Loucy (cell line): ENCODE data around the gene CRABP1.

Experiments used
- H2AFZ ChIP-seq: fragments of 200-600 bp; sonication (generic); 2 replicates; pipeline ENCODE4 v1.6.0; 2016; ENCODE audit warnings: antibody characterized with exemption, mild to moderate bottlenecking, low read length, moderate library complexity
- H3F3A ChIP-seq: fragments of 200-600 bp; 2 replicates; pipeline ENCODE4 v1.6.0; 2016; ENCODE audit warnings: antibody characterized with exemption, low read depth, mild to moderate bottlenecking
- H3K27me3 ChIP-seq: fragments of 200-600 bp; sonication (generic); 2 replicates; pipeline ENCODE4 v1.6.1; 2014; ENCODE audit warnings: low read length, mild to moderate bottlenecking; ENCODE audit not compliant: insufficient read depth, poor library complexity, severe bottlenecking
- H3K36me3 ChIP-seq: fragments of 200-600 bp; sonication (generic); 2 replicates; pipeline ENCODE4 v1.6.1; 2016; ENCODE audit warnings: low read length; ENCODE audit not compliant: insufficient read depth
- H3K4me1 ChIP-seq: fragments of 200-600 bp; sonication (generic); 2 replicates; pipeline ENCODE4 v1.5.1; 2014; ENCODE audit warnings: low read length, mild to moderate bottlenecking; ENCODE audit not compliant: insufficient read depth, poor library complexity, severe bottlenecking
- H3K4me2 ChIP-seq: fragments of 200-600 bp; sonication (generic); 2 replicates; pipeline ENCODE4 v1.6.0; 2014; ENCODE audit warnings: antibody characterized with exemption, low read length, low read depth, mild to moderate bottlenecking; ENCODE audit not compliant: poor library complexity, severe bottlenecking
- H3K4me3 ChIP-seq: fragments of 200-600 bp; sonication (generic); 2 replicates; pipeline ENCODE4 v1.5.1; 2014; ENCODE audit warnings: low read length, mild to moderate bottlenecking, mixed read lengths; ENCODE audit not compliant: poor library complexity, severe bottlenecking
- H3K79me2 ChIP-seq: fragments of 200-600 bp; sonication (generic); 2 replicates; pipeline ENCODE4 v1.6.1; 2014; ENCODE audit warnings: low read length; ENCODE audit not compliant: insufficient read depth
- H3K9ac ChIP-seq: fragments of 200-600 bp; sonication (generic); 2 replicates; pipeline ENCODE4 v1.6.0; 2014; ENCODE audit warnings: mild to moderate bottlenecking, low read depth, low read length, moderate library complexity; ENCODE audit not compliant: poor library complexity, severe bottlenecking
- H3K9me2 ChIP-seq: fragments of 200-600 bp; sonication (generic); replicated peaks from 2 replicates; pipeline ENCODE4 v1.6.1; 2016; ENCODE audit warnings: low read depth, low read length, mixed read lengths
- H3K9me3 ChIP-seq: fragments of 200-600 bp; sonication (generic); 2 replicates; pipeline ENCODE4 v1.6.1; 2014; ENCODE audit warnings: mild to moderate bottlenecking, antibody characterized with exemption, low read length, low read depth; ENCODE audit not compliant: insufficient read depth
- H4K20me1 ChIP-seq: fragments of 200-600 bp; sonication (generic); 2 replicates; pipeline ENCODE4 v1.6.0; 2014; ENCODE audit warnings: antibody characterized with exemption, low read length, mild to moderate bottlenecking; ENCODE audit not compliant: insufficient read depth, poor library complexity, severe bottlenecking
- EZH2phosphoT487 ChIP-seq: fragments of 200-600 bp; IDR thresholded peaks from 2 replicates; pipeline ENCODE4 v1.6.1; 2018; ENCODE audit warnings: antibody characterized with exemption, mild to moderate bottlenecking, moderate library complexity, borderline replicate concordance
- TF ChIP-seq, protein P1 (sequence below): fragments of 200-600 bp; sonication (generic); conservative IDR thresholded peaks from 2 replicates; pipeline ENCODE4 v1.5.1; 2014; ENCODE audit warnings: mild to moderate bottlenecking, antibody characterized with exemption, low read length

CRABP1 gene

GRCh38 chr15:78340231-78341056 lies at the start of gene CRABP1:
Gene CRABP1, plus strand, starts transcription at chr15:78340353. Its CDS starts 76 bp downstream, at chr15:78340429.
- Histone ChIP-seq H3K79me2 (no peaks in the 10 kb centered on the region), H3K9me3 (no peaks in the 10 kb centered on the region), H4K20me1 (no peaks in the 10 kb centered on the region), H3K9me2 (no peaks in the 10 kb centered on the region), H2AFZ (no peak within 1 kb of the TSS), H3K4me3 (no peak within 1 kb of the TSS), H3K9ac (no peak within 1 kb of the TSS), H3K36me3 (no peaks in the 10 kb centered on the region), H3K4me1 (no peaks in the 10 kb centered on the region), H3F3A (no peaks in the 10 kb centered on the region), H3K27me3 (no peaks in the 10 kb centered on the region), H3K4me2 (no peak within 1 kb of the TSS)
- TF ChIP-seq, protein P1, sequence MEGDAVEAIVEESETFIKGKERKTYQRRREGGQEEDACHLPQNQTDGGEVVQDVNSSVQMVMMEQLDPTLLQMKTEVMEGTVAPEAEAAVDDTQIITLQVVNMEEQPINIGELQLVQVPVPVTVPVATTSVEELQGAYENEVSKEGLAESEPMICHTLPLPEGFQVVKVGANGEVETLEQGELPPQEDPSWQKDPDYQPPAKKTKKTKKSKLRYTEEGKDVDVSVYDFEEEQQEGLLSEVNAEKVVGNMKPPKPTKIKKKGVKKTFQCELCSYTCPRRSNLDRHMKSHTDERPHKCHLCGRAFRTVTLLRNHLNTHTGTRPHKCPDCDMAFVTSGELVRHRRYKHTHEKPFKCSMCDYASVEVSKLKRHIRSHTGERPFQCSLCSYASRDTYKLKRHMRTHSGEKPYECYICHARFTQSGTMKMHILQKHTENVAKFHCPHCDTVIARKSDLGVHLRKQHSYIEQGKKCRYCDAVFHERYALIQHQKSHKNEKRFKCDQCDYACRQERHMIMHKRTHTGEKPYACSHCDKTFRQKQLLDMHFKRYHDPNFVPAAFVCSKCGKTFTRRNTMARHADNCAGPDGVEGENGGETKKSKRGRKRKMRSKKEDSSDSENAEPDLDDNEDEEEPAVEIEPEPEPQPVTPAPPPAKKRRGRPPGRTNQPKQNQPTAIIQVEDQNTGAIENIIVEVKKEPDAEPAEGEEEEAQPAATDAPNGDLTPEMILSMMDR: no peak
- TF ChIP-seq EZH2phosphoT487: no peak

GRCh38 chr15:78291052-78291451 lies 49.1 kb upstream of the CRABP1 start:
- Histone ChIP-seq H3K36me3 (no peaks in the 10 kb centered on the region; the same call in 1 of the 2 replicates), H3K9ac (no peak overlapping the region), H3K79me2 (no peaks in the 10 kb centered on the region), H3K4me2 (no peak overlapping the region), H3K4me1 (no peaks in the 10 kb centered on the region), H2AFZ (no peak overlapping the region), H3K9me3 (no peaks in the 10 kb centered on the region), H3K27me3 (no peaks in the 10 kb centered on the region), H3F3A (no peaks in the 10 kb centered on the region), H3K9me2 (no peaks in the 10 kb centered on the region), H4K20me1 (no peaks in the 10 kb centered on the region), H3K4me3 (no peak overlapping the region)
- TF ChIP-seq, protein P1: no peak
- no peak for TF ChIP-seq EZH2phosphoT487

- H2AFZ ChIP-seq: no peak overlapping the region
- no peaks in the 10 kb centered on the region for H3K9me2 ChIP-seq
- no peaks in the 10 kb centered on the region for H4K20me1 ChIP-seq
- no peaks in the 10 kb centered on the region for H3K4me1 ChIP-seq
- TF ChIP-seq, protein P1: no peak
- no peak for TF ChIP-seq EZH2phosphoT487
- no peaks in the 10 kb centered on the region for H3K27me3 ChIP-seq
- H3K79me2 ChIP-seq: no peaks in the 10 kb centered on the region
- no peaks in the 10 kb centered on the region for H3F3A ChIP-seq
- no peak overlapping the region for H3K4me3 ChIP-seq
- no peak overlapping the region for H3K9ac ChIP-seq
- H3K36me3 ChIP-seq: no peaks in the 10 kb centered on the region; the same call in 1 of the 2 replicates
- H3K4me2 ChIP-seq: no peak overlapping the region
- H3K9me3 ChIP-seq: no peaks in the 10 kb centered on the region
These were observed 48.5 kb upstream of the CRABP1 start for GRCh38 chr15:78291698-78292097.
